HuH-7 (cell line): ENCODE measurements around the gene LPCAT1.
"Not testable (repeated sequence)": the region's sequence is repeated elsewhere in the genome, so short reads cannot be mapped to it uniquely, and the experiment has no call there.

ENCODE experiments used
- DNase-seq: peaks from one replicate; pipeline ENCODE4 v3.0.0; 2011; ENCODE audit warnings: low spot score

LPCAT1 gene

GRCh38 chr5:1424716-1425115 is 99.0 kb downstream of the LPCAT1 start:
- DNase-seq: no peak

DNA sequence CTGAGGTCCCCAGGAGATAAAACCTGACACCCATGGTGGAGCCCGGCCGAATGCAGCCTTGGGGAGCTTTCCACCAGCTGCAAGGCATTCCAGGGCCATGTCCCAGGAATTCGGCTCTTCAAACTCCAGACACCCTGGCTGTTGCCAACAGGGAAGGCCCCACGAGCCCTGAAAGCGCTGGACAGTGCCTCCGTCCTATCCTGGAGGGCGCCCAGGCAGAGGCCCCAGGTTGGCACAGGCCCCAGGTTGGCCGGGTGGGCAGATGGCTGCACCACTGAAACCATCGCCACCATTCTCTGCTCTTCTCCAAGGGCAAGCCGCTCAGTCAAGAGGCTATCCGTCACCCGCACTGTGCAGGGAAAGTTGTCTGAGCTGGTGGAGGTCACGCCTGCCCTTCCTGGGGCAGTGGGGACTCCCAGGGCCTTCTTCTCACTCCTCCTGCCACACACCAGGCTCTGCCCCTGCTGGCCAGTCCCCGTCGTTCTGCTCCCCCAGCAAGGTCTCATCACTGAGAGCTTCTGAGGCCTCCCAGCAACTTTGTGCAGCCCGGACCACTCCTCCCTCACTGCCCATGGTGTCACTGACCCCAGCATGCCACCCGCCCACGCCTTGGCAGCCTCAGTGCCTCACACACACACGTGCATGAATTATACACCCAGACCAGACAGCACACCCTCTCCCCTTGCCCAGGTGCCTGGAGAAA is 99.7 kb downstream of the LPCAT1 start:
- DNase-seq: no peak

- DNase-seq: not testable (repeated sequence)
Observed at GRCh38 chr5:1422522-1422921, 101.2 kb downstream of the LPCAT1 start.

GRCh38 chr5:1421521-1422341 is 102.0 kb downstream of the LPCAT1 start:
- no peak for DNase-seq

- DNase-seq: no peak
Observed at GRCh38 chr5:1420211-1421195, 103.3 kb downstream of the LPCAT1 start.

DNA sequence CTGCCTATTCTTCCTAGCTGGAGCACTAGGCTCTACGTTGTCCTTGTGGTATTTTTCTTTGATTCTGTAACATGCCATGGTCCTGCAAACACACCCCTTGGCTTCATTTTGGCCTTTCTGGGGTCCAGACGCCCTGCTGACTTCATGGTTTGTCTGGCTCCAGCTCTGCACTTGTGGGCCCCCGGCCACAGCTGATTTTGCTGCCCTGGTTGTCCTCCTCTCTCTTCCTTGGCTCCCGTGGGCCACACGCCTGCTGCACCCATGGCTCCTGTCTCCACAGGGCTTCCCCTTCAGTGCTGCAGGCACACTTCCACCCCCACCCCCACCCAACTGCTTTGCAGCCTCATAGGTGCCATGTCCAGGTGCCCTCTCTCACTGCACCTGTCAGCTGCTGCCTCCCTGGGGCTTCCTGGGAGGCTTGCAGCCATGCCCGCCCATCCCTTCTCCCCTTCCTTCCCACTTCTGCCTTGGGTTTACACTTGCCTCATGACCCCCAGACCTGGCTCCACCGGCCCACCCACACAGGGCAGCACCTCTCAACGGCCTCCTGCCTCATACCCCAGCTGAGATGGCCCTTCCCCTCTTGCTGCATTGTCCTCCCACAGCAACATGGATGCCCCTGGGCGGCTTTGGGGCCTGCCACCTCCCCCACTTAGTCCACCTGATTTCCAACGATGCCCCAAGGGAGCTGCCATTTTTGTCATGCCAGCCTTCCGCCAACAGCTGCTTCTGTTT is 104.1 kb downstream of the LPCAT1 start:
- DNase-seq: no peak

GRCh38 chr5:1418921-1419280 is 104.9 kb downstream of the LPCAT1 start:
- no peak for DNase-seq

GRCh38 chr5:1418238-1418920 is 105.4 kb downstream of the LPCAT1 start:
- no peak for DNase-seq

- DNase-seq: no peak
Observed at GRCh38 chr5:1417586-1418225, 106.1 kb downstream of the LPCAT1 start.

- DNase-seq: no peak
Observed at GRCh38 chr5:1416856-1417469, 106.8 kb downstream of the LPCAT1 start.

GRCh38 chr5:1415626-1416360 is 108.0 kb downstream of the LPCAT1 start:
- no peak for DNase-seq

DNA sequence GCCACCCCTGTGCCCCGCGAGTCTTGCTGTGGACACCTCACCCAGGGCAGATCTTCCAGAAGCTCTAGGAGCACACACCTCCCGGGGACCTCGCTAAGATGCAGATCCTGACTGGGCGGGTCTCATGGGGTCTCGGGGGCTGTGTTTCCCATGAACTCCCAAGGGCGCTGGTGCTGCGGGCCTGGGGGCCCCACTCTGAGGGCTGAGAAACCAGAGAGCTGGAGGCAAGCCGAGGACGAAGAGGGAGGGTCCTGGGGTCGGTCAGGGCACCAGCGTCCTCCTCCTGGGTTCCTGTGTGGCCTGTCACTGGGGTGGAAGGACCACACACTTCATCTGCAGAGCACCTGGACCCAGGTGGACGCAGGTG is 108.7 kb downstream of the LPCAT1 start:
- DNase-seq: no peak

GRCh38 chr5:1414311-1415058 is 109.3 kb downstream of the LPCAT1 start:
- no peak for DNase-seq

- no peak for DNase-seq
Observed at GRCh38 chr5:1413611-1414241, 110.0 kb downstream of the LPCAT1 start.

- DNase-seq: no peak
Observed at GRCh38 chr5:1413211-1413610, 110.5 kb downstream of the LPCAT1 start.

- no peak for DNase-seq
Observed at GRCh38 chr5:1412621-1413020, 111.1 kb downstream of the LPCAT1 start.

DNA sequence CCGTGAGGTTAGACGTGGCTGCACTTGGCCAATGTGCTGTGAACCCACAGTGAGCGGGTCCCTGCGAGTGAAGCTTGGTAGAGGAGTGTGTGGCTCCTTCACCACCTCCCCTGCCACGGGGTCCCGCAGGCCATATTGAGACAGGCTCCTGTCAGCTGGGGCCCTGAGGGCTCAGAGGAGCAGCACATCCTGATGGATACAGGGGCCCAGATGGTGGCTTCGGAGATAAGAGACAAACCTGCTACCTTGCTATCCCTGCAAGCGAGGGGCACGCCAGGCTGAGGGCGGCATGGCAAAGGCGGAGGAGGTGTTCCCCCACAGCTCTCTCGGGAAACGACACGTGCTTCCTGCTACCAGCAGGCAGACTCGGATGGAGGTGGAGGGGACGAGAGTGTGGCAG is 111.6 kb downstream of the LPCAT1 start:
- DNase-seq: no peak
